Measurements from ENCODE around the gene TCF21.

TCF21 gene

DNA sequence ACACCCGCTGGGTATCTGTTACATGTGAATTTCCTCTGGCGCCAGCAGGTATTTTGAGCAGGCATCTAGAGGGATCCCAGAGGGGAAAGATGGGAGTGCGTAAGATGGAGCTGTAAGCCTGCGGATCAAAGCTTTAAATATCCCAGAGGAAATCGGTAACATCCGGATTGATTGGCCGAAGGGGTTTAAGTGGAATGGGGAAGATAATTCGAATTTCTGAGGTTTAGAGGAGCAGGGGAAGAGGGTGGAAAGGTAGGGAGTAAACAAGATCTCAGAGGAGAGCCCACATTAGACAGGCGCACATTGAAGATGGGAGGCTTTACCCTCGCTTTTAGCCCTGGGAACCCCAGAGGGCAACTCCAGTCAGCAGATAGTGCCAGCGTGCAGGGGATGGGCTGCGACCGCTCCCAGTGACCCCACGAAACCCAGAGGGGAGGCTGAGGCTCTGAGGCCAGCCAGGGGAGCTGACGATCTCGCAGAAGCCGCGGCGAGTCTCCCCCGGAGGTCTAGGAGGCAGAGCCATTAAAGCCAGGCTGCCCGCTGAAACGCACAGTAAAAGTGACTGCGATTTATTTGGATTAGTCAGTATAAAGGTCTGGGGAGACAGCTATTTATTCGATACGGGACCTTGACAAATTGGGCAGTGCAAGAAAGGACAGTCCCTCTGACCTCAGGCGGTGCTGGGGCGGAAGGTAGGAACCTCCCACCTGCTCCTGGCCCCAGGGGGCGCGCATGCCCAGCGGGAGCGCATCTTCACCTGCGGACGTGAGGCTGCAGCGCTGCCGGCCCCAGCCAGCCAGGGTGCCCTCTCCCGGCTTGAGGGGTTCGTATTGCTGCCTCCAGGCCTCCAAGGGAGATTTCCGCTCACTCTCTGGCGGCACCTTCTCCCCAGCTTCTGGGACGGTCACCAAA, 34.3 kb upstream of the TCF21 start:
- Histone ChIP-seq H3K4me3 (ENCODE audit: severe bottlenecking) (peak overlapping the region; percentile 7), H3K27me3 (ENCODE audit: insufficient read depth, poor library complexity, severe bottlenecking) (peaks cover 60% of the 10 kb centered on the region), H3K9me3 (ENCODE audit: severe bottlenecking) (no peaks in the 10 kb centered on the region), H3K36me3 (ENCODE audit: low read depth) (no peaks in the 10 kb centered on the region), H3K4me1 (ENCODE audit: insufficient read depth, poor library complexity, severe bottlenecking) (no peaks in the 10 kb centered on the region), H3K27ac (ENCODE audit: poor library complexity, severe bottlenecking) (no peak overlapping the region)
- TF ChIP-seq, protein P1, sequence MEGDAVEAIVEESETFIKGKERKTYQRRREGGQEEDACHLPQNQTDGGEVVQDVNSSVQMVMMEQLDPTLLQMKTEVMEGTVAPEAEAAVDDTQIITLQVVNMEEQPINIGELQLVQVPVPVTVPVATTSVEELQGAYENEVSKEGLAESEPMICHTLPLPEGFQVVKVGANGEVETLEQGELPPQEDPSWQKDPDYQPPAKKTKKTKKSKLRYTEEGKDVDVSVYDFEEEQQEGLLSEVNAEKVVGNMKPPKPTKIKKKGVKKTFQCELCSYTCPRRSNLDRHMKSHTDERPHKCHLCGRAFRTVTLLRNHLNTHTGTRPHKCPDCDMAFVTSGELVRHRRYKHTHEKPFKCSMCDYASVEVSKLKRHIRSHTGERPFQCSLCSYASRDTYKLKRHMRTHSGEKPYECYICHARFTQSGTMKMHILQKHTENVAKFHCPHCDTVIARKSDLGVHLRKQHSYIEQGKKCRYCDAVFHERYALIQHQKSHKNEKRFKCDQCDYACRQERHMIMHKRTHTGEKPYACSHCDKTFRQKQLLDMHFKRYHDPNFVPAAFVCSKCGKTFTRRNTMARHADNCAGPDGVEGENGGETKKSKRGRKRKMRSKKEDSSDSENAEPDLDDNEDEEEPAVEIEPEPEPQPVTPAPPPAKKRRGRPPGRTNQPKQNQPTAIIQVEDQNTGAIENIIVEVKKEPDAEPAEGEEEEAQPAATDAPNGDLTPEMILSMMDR (IDR thresholded peaks at IDR 0.05; ENCODE audit: poor library complexity, severe bottlenecking) = peak; percentile 21
- DNase-seq (ENCODE audit: low spot score) (peak; percentile 57), ATAC-seq (ENCODE audit: low read depth) (peak; percentile 75)

DNA sequence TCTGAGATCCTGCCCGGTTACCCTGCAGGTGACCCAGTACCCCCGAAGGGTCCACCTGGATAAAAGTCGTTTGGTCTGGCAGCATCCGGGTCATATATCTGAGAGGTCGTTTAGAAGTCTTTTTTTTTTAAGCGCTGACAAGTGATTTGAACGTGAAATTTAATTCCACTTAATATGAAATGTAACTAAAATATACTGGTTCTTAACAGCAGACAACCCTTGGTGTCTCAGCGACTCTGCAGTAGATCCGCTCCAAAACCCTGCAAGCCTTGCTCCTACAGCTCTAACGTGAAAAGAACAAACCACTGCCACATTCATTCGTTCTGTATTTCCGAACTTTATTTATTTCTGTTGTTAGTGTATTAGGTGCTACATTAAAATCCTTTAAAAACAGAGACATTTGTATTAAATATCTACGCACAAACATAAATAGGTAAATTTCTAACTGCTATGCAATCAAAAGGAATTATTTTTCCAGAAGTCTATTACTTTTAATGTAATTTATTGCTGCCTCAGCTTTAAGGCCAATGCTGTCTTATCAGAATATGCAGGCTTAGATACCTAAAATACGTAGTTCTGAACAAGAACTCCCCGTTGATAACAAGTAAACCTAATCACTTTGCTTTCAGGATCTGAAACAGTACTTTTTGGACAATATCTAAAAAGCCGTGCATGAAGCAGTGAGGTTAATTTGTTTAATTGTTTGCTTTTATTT, 33.5 kb upstream of the TCF21 start:
- DNase-seq (ENCODE audit: low spot score) = no peak
- H3K4me1 ChIP-seq (ENCODE audit: insufficient read depth, poor library complexity, severe bottlenecking) = no peaks in the 10 kb centered on the region
- H3K9me3 ChIP-seq (ENCODE audit: severe bottlenecking) = no peaks in the 10 kb centered on the region
- ATAC-seq (ENCODE audit: low read depth) = no peak
- peaks cover 60% of the 10 kb centered on the region for H3K27me3 ChIP-seq (ENCODE audit: insufficient read depth, poor library complexity, severe bottlenecking)
- TF ChIP-seq, protein P1 (IDR thresholded peaks at IDR 0.05; ENCODE audit: poor library complexity, severe bottlenecking) = peak; percentile 8
- no peaks in the 10 kb centered on the region for H3K36me3 ChIP-seq (ENCODE audit: low read depth)
- peak overlapping the region; percentile 7 for H3K4me3 ChIP-seq (ENCODE audit: severe bottlenecking)
- no peak overlapping the region for H3K27ac ChIP-seq (ENCODE audit: poor library complexity, severe bottlenecking)

DNA sequence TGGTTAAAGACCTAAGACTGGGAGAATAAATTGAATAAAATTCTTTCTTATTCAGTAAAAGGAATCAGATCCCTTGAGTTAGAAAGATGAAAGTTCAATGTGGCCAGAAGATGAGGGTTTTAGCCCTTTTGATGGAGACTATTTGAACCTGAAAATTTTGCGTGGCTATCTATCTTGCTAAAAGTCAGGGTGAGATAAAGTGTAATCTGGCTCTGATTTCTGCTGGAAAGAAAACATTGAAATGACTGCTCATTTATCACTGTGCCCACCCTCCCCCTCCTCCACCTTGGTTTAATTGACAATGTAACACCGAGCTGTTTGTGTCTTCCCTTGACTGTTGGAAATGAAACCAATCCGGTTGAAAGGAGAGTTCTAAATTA, 32.9 kb upstream of the TCF21 start:
- TF ChIP-seq, protein P1 (IDR thresholded peaks at IDR 0.05; ENCODE audit: poor library complexity, severe bottlenecking) = no peak

DNA sequence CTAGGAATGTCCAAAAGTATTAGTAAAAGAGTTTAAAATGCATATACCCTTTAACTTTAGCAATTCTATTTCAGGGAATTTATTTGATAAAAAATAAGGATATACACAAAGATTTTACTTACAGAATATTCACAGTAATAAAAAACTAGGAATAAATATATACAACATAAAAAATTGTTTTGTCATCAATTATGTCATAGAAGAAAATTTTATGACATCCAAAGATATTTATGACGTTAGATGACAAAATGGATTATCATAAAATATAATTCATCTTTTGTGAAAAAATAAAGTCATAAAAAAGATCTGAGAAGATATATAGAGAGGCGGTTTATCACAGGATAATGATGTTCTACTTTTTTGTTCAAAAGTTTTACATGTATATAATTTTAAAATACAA, 32.0 kb upstream of the TCF21 start:
- no peak for ATAC-seq (ENCODE audit: low read depth)
- Histone ChIP-seq H3K4me3 (ENCODE audit: severe bottlenecking) (no peak overlapping the region), H3K36me3 (ENCODE audit: low read depth) (no peaks in the 10 kb centered on the region), H3K27ac (ENCODE audit: poor library complexity, severe bottlenecking) (no peak overlapping the region), H3K27me3 (ENCODE audit: insufficient read depth, poor library complexity, severe bottlenecking) (peaks cover 60% of the 10 kb centered on the region), H3K9me3 (ENCODE audit: severe bottlenecking) (no peaks in the 10 kb centered on the region), H3K4me1 (ENCODE audit: insufficient read depth, poor library complexity, severe bottlenecking) (no peaks in the 10 kb centered on the region)
- DNase-seq (ENCODE audit: low spot score) = no peak
- TF ChIP-seq, protein P1 (IDR thresholded peaks at IDR 0.05; ENCODE audit: poor library complexity, severe bottlenecking) = no peak

More for the DNA sequence above, 32.9 kb upstream of the TCF21 start:
- ATAC-seq (ENCODE audit: low read depth) = no peak
- Histone ChIP-seq H3K36me3 (ENCODE audit: low read depth) (no peaks in the 10 kb centered on the region), H3K27me3 (ENCODE audit: insufficient read depth, poor library complexity, severe bottlenecking) (peaks cover 60% of the 10 kb centered on the region), H3K27ac (ENCODE audit: poor library complexity, severe bottlenecking) (no peak overlapping the region), H3K9me3 (ENCODE audit: severe bottlenecking) (no peaks in the 10 kb centered on the region), H3K4me3 (ENCODE audit: severe bottlenecking) (no peak overlapping the region), H3K4me1 (ENCODE audit: insufficient read depth, poor library complexity, severe bottlenecking) (no peaks in the 10 kb centered on the region)
- no peak for DNase-seq (ENCODE audit: low spot score)

All from RWPE2 (cell line).